Mesenteric fat pad (tissue), 1 donor: Measurements from ENCODE around the gene CNN1. TPM values are rescaled to one million over a fixed set of nuclear protein-coding genes. Genes with fewer than 3 reads are reported as not detected.

Experiments used
- DNase-seq: peaks from one replicate; pipeline ENCODE4 v3.0.0-alpha.2; 2020; ENCODE audit warnings: low spot score
- total RNA-seq: library from RNA; stranded (reverse); fragmentation: NEBNext Ultra II Directional; extraction: Animal tissue kit (Norgen Biotek cat#: 25700); gene quantifications from one replicate; pipeline ENCODE4 v1.2.1, GENCODE V29; 2021
- donor health status: DM: yes; HTN: yes; CAD: no.

CNN1 gene
- total RNA-seq, 1 donor from 2014 or later: 21.8 TPM

DNA sequence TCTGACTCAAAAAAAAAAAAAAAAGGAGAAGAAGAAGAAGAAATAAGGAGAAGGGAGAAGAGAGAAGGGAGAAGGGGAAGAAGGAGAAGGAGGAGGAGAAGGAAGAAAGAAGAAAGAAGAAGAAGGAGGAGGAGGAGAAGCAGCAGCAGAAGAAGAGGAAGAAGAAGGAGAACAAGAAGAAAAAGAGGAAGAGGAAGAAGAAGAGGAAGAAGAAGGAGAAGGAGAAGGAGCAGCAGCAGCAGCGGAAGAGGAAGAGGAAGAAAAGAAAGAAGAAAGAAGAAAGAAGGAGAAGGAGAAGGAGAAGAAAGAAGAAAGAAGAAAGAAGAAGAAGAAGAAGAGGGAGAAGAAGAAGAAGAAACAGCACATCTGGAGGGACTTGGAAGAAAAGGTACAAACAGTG is 4.1 kb upstream of the CNN1 start:
- DNase-seq: no peak

DNA sequence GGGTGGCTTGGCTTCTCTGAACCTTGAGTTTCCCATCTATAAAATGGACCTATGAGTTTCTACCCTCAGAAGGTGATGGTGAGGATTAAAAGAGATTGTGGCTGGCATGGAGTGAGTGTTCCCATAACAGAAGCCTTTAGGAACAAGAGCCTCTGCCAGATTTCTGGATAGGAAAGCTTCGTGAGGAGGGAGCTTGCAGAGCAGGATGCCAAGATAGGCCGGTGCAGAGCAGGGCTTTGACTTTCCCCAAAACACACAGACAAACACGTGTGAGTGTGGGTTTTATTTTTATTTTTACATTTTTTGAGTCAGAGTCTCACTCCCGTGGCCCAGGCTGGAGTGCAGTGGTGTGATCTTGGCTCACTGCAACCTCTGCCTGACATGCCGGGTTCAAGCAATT is 3.7 kb upstream of the CNN1 start:
- no peak for DNase-seq

DNA sequence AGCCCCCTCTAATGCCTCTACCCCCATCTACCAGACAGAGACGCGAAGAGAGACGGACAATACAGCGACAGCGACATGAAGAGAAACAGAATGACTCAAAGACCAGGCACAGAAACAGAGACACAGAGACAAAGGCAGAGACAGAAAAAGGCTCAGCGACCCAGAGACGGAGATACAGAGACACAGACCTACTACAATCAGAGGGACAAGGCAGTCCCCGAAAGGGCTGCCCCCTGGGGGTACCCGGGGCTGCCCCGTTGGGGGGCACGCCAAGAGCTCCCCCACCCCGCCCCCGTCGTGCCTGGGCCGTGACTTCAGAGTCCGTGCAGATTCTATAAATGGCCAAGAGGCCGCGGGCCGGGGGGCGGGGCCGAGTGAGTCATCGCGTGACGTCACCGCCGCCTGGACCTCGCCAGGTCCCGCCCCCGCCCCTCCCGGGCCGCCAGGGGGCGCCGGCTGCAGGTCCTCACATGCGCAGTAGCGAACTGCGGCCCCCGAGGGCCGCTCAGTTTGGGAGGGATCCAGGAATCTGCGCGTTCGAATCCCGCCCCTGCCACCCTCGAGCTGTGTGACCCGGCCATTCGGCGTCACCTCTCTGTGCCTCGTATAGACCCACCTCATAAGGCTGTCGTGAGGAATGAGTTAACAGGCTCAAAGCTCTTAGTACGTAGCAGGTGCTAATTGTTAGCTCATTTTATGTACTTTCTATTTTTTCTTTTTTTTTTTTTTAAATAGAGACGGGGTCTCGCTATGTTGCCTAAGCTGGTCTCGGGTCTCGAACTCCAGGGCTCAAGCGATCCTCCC is 2.7 kb upstream of the CNN1 start:
- DNase-seq: peak; percentile 96

DNA sequence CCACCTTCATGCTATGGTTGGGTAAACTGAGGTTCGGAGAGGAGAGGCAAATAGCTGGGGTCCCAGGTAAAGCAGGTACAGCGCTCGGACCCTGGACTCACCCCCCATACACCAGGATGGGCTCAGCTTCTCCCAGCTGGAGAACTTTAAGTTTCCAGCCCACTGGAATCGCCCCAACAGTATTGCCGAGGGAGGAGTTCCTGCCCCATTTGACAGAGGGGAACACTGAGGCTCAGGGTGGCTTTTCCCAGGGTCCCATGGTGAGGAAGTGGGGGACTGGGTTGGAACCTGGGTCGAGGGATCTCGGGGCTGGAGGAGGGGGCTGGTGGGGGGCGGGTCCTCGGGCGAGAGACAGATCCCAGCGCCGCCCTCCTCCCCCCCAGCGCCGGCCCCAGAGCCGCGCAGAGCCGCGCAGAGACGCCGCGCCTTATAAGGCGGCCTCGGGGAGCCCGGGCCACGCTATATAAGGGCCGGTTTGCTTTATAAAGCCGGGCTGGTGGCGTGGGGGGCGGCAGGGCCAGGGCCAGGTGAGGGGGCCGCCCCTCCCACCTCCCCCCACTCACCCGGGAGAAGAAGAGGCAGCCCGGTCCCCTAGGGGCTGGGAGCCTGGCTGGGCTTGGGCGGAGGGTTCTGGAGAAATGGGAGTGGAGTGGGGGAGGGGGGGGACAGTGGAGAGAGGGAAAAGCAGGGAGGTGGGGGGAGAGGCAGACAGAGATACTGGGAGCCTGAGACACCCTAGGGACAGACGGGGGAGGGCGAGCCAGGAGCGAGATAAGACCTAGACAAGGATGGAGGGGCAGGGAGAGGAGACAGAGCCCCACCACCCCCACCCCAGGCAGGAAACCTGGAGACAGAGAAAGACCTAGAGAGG is 1.1 kb downstream of the CNN1 start:
- no peak for DNase-seq

DNA sequence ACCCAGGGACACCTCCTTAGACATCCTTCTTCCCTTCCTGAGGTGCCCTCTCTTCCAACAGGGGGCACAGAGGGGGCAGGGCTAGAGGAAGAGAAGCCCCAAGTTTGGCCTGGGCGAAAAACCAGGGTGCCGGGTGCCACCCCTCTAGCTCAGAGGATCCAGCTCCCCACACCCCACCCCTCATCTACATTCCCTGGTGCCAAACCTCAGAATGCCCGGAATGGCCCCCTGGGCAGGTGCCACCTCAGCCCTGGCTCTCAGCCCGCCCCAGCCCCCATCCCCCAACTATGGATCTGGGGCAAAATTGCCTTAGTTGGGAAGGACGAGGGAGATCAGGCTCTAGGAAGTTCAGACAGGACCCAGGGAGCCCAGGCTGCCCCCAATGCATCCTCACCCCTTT is 2.0 kb downstream of the CNN1 start:
- no peak for DNase-seq

DNA sequence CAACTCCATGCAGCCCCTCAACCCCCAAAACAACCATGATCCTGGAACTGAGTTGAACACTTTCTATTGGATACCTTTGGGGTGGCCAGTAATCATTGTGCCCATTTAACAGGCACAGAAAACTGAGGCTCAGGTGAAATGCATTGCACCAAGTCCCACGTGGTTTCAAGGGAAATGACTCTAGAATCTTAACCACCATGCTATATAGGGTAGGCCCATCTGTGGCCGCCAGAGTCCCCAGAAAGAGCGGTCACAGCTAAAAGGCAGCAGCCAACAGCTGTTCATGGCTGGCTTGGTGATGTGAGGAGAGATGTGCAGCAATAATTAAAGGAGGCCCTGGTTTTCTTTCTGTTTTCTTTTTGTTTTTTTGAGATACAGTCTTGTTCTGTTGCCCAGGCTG is 2.6 kb downstream of the CNN1 start:
- no peak for DNase-seq

DNA sequence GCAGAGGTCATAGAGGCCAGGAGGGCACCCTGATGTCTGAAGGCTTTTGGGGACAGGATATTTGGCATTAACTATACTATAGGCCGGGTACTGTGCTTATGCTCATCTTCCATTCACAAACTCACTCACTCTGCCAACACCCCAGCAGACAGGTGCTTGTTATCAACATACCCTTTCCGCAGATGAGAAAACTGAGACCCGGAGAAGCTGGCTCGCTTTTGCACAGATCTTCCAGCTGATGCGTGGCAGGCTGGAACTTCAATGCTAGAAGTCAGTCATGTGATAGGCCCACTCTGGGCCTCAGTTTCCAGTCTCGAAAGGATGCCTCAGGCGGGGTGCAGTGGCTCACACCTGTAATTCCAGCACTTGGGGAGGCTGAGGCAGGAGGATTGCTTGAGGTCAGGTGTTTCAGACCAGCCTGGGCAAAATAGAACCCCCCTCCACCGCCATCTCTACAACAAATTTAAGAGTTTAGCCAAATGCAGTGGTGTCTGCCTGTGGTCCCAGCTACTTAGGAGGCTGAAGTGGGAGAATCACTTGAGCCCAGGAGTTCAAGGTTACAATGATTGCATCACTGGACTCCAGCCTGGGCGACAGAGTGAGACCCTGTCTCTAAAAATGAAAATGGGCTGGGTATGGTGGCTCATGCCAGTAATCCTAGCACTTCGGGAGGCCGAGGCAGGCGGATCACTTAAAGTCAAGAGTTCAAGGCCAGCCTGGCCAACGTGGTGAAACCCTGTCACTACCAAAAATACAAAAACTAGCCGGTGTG is 9.5 kb downstream of the CNN1 start:
- no peak for DNase-seq

DNA sequence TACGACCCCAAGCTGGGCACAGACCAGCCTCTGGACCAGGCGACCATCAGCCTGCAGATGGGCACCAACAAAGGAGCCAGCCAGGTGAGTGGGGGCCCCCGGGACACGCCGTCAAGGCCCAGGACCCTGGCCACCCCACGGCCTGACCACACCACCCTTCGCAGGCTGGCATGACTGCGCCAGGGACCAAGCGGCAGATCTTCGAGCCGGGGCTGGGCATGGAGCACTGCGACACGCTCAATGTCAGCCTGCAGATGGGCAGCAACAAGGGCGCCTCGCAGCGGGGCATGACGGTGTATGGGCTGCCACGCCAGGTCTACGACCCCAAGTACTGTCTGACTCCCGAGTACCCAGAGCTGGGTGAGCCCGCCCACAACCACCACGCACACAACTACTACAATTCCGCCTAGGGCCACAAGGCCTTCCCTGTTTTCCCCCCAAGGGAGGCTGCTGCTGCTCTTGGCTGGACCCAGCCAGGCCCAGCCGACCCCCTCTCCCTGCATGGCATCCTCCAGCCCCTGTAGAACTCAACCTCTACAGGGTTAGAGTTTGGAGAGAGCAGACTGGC is 10.8 kb downstream of the CNN1 start:
- no peak for DNase-seq

DNA sequence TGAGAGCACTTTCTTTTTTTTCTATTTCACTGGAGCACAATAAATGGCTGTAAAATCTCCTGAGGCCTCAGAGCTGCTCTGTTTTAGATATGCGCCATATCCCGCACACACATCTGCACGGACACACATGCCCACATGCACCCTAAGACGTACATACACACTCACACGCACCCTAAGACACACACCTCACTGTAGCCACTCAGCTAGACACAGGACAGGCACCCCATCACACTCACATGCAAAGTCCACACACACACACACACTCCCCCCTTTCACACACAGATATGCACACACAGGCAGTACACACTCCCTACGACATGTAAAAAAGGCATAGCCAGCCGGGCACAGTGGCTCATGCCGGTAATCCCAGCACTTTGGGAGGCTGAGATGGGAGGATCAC is 11.6 kb downstream of the CNN1 start:
- no peak for DNase-seq

DNA sequence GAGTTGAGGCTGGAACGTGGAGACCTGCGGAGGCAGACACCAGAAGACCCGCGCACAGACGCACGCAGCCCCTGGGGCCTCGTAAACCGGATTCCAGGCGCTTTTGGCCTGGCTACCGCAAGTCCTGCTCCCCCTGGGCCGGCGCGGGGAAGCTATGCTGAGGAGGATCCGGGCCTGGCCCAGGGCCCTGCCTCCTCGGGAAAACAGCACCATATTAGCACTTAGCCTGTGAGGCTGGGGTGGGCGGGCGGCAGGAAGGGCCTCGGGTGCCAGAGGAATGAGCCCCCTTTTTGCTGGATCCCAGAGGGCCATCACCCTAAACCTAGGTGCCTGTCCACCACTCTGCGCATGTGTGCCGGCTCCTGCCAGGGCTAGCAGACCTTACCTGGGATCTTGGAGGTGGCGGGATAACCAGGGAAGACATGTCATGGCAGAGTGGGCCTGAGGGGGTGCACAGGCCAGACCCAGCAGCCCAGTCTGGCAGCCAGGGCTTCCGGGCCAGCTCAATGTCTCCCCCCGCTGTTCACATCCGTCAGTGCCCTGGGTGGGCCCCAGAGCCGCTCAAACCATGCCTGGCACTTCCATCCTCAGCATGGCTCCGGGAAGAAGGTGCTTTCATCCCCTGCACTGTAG is 13.1 kb downstream of the CNN1 start:
- no peak for DNase-seq

DNA sequence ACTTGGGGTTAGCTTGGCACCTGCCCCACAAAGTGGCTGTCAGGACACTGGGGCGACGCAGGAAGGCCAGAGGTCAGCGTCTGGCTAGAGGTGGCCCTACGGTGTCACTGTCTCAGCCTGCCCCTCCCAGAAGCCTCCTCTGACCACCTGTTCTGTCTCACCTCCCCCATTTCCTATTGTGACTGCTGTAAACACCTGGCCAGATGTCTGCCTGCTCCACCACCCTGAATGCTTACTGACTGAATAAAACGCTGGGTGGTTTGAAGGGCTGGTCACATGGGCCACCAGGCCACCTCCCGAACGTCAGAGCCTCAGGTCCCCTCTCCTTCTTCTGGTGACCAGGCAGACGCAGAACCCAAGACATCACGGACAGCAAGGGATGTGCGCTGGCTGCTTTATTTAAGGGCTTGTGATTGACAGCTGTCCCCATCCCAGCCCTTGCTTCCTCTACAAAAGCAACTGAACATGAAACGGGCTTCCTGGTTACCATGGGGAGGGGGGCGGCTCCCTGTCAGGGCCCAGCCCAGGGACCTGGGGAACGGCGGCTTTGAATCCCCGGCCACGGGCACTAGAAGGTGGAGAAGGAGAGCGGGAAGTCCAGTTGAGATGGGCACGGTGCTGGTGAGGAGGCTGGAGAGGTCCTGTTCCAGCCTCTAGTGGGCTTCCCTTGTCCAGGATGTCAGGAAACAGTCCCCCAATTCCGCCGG is 14.2 kb downstream of the CNN1 start:
- DNase-seq: no peak

DNA sequence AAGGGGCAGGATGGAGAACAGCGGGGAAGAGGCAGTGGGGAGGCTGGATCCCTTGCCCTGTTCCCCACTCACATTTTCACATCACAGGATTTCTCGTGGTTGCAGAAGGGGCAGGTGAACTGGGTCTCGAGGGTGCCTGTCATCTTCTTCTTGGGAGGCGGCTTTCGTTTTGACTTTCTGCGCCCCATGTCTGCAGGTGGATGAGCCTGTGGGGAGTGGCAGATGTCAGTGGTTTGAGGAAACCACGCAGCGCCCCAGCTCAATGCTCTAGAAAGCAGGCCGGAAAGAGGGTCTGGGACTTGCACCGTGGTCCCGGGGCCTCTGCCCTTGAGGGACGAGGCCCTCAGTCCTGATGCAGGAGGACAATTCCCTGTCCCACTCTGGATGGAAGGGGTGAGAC is 15.5 kb downstream of the CNN1 start:
- no peak for DNase-seq

DNA sequence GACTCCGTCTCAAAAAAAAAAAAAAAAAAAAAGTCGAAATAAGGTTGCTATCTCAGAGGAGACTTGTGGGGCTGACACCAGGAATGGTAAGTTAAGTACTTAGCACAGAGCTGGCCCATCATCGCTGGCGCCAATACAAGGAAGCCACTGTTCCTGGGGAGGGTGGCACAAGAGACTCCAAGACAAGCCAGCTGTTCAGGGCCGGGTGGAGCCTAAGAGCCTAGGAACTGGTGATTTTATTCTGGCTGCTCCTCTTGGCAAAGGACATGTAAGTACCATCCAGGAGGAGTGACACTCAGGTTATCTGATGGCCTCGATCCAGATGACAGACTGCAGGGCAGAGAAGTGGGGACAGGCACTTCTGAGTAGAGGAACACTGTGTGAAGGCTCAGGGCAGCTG is 16.6 kb downstream of the CNN1 start:
- DNase-seq: no peak

DNA sequence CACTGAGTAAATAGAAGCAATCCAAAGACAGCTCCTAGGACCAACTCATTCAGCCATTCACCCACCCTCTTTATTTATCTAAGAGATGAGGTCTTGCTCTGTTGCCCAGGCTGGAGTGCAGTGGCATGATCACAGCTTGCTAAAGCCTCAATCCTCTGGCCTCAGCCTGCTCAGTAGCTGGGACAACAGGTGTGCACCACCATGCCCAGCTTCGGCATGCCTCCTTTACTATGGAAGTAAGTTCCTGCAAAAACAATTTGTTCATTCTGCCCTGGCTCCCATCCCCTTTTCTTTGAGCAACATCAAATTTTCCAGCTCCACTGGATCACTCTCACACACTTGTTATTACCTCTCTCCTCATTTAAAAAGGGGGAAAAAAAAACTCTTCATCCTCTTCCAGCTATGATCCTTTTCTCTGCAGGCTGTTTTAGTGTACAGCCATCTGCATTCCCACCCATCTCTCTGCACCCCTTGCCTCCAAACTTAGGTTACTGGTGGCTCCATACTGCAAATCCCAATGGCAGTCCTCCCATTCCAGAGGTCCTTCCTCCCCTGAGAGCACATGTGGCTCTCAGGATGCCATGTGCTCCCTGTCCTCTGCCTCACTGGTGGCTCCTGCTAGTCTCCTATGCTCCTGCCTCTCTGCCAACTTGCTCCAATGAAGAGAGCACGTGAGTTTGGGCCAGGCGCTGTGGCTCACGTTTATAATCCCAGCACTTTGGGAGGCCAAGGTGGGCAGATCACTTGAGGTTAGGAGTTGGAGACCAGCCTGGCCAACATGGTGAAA is 18.2 kb downstream of the CNN1 start:
- DNase-seq: no peak

DNA sequence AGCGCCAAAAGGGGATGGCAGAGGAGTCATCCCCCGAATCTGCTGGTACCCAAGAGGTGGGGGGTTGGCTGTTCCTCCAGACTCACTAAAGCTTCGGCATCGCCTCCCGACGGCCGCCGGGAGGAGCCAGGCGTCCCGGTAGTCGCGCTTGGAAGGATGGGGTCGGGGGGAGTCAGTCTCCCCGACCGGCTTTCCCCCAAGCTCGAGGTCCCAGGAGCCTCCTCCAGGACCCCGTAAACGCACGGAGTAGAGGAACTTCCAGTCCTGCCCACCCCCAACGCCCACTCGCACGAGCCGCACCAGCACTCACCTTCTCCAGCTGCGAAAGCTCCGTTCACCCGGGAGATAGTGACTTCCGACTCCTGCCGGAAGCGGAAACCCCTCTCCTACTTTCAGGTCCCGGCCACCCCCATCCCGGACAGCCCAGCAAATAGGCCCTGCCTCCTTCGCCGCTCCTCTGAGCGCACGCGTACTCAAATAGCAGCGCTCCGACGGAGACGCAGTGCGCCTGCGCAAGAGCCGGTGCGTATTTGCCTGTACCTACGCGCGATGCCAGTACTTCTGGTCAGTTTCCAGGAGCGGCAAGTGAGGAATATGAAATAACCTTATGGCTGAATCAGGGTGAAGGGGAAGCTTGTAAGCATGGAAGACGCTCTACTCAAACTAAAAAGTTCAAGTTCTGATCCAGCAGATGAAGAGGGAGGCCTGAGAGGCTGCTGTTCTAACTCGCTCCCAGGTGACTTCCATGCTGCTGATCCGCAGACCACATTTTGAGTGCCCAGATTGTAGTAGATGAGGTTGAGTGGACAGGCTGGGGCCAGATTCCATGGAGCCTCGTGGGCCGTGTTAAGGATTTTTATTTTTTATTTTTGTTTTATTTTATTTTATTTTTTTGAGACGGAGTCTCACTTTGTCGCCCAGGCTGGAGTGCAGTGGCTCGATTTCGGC is 20.5 kb downstream of the CNN1 start, which contains the start of gene ELOF1:
Gene ELOF1 (minus strand): TSS at position 350 of the 948 bp plus-strand sequence. CDS start 4,883 bp downstream, outside the sequence.
- peak; percentile 99 for DNase-seq

DNA sequence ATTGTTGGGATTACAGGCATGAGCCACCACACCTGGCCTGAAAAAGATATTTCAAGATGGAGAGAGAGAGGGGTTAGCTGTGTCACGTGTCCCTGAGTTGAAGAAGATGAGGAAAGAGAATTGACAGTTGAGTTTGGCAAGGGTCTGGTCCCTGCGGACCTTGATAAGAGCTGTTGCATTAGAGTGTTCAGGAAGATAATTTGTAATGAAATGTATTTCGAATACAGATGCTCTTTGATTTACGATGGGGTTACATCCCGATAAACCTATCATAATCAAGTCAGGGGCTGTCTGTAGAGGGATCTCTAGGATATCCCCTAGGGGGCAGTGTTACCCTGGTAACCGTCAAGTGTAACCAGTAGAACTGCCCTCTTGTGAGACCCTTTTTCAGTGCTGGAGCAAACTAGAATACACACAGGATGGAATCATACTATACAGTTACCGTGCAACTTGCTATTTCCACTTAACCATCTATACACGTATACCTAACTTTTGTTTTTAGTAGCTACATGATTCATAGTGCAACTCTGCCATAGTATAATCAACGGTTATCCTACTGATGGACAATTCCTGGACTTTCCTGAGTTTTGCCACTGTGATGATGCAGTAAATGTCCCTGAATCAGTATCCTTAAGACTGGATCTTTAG is 21.9 kb downstream of the CNN1 start:
- no peak for DNase-seq

DNA sequence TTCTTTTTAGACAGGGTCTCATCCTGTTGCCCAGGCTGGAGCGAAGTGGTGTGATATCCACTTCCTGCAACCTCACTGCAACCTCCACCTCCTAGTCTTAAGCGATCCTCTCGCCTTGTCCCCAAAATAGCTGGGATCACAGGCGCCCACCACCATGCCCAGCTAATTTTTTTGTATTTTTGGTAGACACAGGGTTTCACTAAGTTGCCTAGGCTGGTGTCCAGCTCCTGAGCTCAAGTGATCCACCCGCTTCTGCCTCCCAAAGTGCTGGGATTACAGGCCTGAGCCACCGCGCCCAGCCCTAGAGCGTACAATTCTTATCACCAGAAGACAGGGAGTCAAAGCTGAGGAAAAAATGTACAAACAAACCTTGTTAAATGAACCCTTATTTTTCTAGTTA is 24.9 kb downstream of the CNN1 start:
- no peak for DNase-seq
